ENCODE data around the gene ZC3H13. TPM values are rescaled to one million over a fixed set of nuclear protein-coding genes. Genes with fewer than 3 reads are reported as not detected.

ZC3H13 gene
- total and polyA plus RNA-seq, 12 donors, result 11.2 to 43.9 (median 24.5) TPM

DNA sequence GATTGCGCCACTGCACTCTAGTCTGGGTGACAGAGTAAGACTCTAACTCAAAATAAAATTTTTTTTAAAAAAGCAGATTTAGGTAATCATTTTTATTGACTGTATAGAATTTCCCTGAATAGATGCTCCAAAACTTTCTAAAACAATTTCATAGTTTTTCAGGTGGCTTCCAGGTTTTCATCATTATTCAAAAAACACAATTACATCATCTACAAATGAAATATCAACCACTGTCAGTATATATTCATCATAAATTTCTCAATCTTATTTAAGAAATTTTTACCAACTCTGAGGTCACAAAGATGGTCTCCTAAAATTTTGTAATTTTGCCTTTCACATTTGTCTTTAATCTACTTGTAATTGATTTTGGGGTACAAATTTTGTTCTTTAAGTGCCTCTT, 48.1 kb downstream of the ZC3H13 start:
- TF ChIP-seq POLR2A (IDR thresholded peaks at IDR 0.05), result no peak
- TF ChIP-seq, protein P1, sequence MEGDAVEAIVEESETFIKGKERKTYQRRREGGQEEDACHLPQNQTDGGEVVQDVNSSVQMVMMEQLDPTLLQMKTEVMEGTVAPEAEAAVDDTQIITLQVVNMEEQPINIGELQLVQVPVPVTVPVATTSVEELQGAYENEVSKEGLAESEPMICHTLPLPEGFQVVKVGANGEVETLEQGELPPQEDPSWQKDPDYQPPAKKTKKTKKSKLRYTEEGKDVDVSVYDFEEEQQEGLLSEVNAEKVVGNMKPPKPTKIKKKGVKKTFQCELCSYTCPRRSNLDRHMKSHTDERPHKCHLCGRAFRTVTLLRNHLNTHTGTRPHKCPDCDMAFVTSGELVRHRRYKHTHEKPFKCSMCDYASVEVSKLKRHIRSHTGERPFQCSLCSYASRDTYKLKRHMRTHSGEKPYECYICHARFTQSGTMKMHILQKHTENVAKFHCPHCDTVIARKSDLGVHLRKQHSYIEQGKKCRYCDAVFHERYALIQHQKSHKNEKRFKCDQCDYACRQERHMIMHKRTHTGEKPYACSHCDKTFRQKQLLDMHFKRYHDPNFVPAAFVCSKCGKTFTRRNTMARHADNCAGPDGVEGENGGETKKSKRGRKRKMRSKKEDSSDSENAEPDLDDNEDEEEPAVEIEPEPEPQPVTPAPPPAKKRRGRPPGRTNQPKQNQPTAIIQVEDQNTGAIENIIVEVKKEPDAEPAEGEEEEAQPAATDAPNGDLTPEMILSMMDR (IDR thresholded peaks at IDR 0.05), result no peak
- Histone ChIP-seq H3K4me1 (replicated peaks in 1 of 2) (no peaks in the 10 kb centered on the region), H3K4me3 (no peak overlapping the region), H3K9me3 (replicated peaks in 1 of 3) (no peaks in the 10 kb centered on the region), H3K27ac (no peak overlapping the region), H3K36me3 (replicated peaks in 1 of 2) (peaks cover 0 to 24% of the 10 kb centered on the region in 2 donors), H3K27me3 (no peaks in the 10 kb centered on the region)
- 98 to 100% (median 100%) methylated on average over 1 of the region's 1 CpG for WGBS, 4 donors
- no peak for DNase-seq
- intact Hi-C loops (cut with DNase I), result no loop called here

DNA sequence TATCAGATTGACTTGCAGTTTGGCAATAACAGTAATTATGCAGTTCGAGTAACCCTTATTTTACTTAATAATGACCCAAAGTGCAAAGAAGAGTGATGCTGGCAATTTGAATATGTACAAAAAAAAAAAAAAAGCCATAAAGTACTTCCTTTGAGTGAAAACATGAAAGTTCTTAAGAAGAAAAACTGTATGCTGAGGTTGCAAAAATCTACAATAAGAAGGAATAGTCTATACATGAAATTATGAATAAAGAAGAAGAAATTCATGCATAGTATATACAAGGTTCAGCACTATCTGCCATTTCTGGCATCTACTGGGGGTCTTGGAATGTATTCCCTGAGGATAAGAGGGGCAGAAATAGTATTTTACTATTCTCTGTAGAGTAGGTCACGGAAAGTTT, 55.9 kb downstream of the ZC3H13 start:
- Histone ChIP-seq H3K9me3 (replicated peaks in 1 of 3) (no peaks in the 10 kb centered on the region), H3K4me3 (no peak overlapping the region), H3K4me1 (replicated peaks in 1 of 2) (peaks cover 0 to 18% of the 10 kb centered on the region in 2 donors), H3K36me3 (replicated peaks in 1 of 2) (peaks cover 0 to 17% of the 10 kb centered on the region in 2 donors), H3K27ac (no peak overlapping the region), H3K27me3 (no peaks in the 10 kb centered on the region)
- DNase-seq, result no peak
- no peak for TF ChIP-seq POLR2A (IDR thresholded peaks at IDR 0.05)
- TF ChIP-seq, protein P1 (IDR thresholded peaks at IDR 0.05), result no peak
- WGBS, 4 donors, result 86 to 98% (median 90%) methylated on average over 2 of the region's 2 CpGs
- intact Hi-C loops (cut with DNase I), result no loop called here

DNA sequence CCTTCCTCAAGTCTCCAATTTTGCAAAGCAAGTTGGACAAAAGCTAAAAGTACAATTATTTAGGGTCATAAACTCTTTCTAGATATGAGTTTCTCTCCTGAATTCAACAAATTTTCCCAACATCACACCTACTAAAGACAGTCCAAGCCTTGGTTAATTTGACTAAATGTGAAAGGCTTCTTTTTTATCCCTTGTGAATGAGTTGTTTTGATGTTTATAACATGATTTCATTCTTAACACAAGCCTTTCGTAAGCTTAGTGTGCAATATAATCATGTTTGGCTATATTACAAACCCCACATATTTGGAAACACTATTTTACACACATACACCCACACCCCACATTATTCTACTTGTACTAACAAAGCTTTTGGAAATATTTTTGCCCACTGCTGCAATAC, 57.3 kb downstream of the ZC3H13 start:
- no peaks in the 10 kb centered on the region for H3K9me3 ChIP-seq (replicated peaks in 1 of 3)
- 90 to 99% (median 94%) methylated on average over 1 of the region's 1 CpG for WGBS, 4 donors
- no peak for TF ChIP-seq POLR2A (IDR thresholded peaks at IDR 0.05)
- TF ChIP-seq, protein P1 (IDR thresholded peaks at IDR 0.05), result no peak

DNA sequence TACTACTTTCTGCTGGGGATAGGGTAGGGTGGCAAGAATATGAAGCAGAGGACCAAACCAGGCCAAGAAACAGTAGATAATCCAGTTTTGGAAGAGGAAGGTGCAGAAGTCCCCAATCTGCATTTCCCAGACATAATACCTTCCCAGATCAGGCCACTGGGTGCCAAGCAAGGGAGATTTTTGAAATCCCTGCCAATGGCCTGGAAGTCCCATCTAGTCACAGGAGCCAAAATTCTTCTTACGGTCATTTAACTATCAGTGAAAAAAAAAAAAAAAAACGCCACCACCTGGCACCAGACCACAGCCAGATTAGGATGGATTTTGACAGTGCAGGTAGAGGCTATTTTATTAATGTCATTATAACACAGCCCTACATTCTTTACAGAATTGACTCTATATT, 57.8 kb downstream of the ZC3H13 start:
- intact Hi-C loops (cut with DNase I), result no loop called here
- no peak for DNase-seq

More for the DNA sequence above, 57.3 kb downstream of the ZC3H13 start:
- Histone ChIP-seq H3K27ac (no peak overlapping the region), H3K4me3 (no peak overlapping the region), H3K4me1 (replicated peaks in 1 of 2) (peaks cover 0 to 18% of the 10 kb centered on the region in 2 donors), H3K36me3 (replicated peaks in 1 of 2) (peaks cover 0 to 4% of the 10 kb centered on the region in 2 donors), H3K27me3 (no peaks in the 10 kb centered on the region)
- intact Hi-C loops (cut with DNase I), result no loop called here
- DNase-seq, result no peak

More for the DNA sequence above, 57.8 kb downstream of the ZC3H13 start:
- Histone ChIP-seq H3K36me3 (replicated peaks in 1 of 2) (no peaks in the 10 kb centered on the region), H3K4me3 (no peak overlapping the region), H3K4me1 (replicated peaks in 1 of 2) (peaks cover 0 to 18% of the 10 kb centered on the region in 2 donors), H3K27ac (no peak overlapping the region), H3K27me3 (no peaks in the 10 kb centered on the region), H3K9me3 (replicated peaks in 1 of 3) (no peaks in the 10 kb centered on the region)
- TF ChIP-seq, protein P1 (IDR thresholded peaks at IDR 0.05), result no peak
- no peak for TF ChIP-seq POLR2A (IDR thresholded peaks at IDR 0.05)
- WGBS, 4 donors, result 86 to 95% (median 89%) methylated on average over 2 of the region's 2 CpGs

Measured in adrenal gland (tissue), 12 donors.